ENCODE measurements around the gene CTBS. TPM values are rescaled to one million over a fixed set of nuclear protein-coding genes. Genes with fewer than 3 reads are reported as not detected.

The CTBS gene
- polyA plus RNA-seq, 1 donor (not counting 4 experiments of a cell fraction or from before 2014, with no cell fraction given), result 16.7 TPM

DNA sequence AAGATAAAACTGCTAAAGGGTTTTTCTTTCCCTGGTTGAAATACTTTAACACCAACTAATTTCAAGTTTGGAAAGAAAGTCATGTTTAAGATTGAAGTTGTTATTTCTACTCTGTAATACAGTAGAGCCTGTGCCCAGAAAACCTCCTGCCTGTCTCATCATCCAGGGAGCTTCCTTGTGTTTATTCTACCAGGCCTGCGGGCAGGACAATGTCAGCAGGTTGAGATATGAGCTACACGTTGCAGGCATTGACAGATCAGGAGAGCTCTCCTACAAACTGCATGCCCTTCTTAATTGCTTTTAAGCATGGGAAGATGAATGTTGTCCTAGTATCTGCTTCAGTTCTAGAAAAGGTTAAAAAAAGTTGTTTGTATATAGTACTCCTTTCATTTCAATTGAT lies 43.1 kb upstream of the CTBS start:
- dilution Hi-C loops (cut with MboI; ENCODE audit: extremely low pct_ligation_motif_present, low sequenced_read_pairs), result no loop called here
- Histone ChIP-seq H4K20me1 (ENCODE audit: control insufficient read depth, extremely low read depth, insufficient read depth, low read length) (no peaks in the 10 kb centered on the region), H3K36me3 (ENCODE audit: control insufficient read depth in 2 of 2, extremely low read depth in 1 of 2, insufficient read depth in 2 of 2, low read length in 2 of 2) (no peaks in the 10 kb centered on the region), H3K9me3 (ENCODE audit: control insufficient read depth, low read depth, low read length) (no peaks in the 10 kb centered on the region), H3K79me2 (ENCODE audit: control insufficient read depth, insufficient read depth, low read length) (no peaks in the 10 kb centered on the region), H2AFZ (ENCODE audit: control insufficient read depth, low read length) (no peak overlapping the region), H3K4me3 (ENCODE audit: control insufficient read depth in 2 of 3, extremely low read depth in 1 of 3, insufficient read depth in 2 of 3, low read depth in 1 of 3, low read length in 3 of 3) (no peak overlapping the region), H3K4me2 (ENCODE audit: control insufficient read depth, extremely low read depth, insufficient read depth, low read depth, low read length) (no peak overlapping the region), H3K27ac (ENCODE audit: control insufficient read depth, insufficient read depth, low read length) (no peak overlapping the region), H3K4me1 (ENCODE audit: control insufficient read depth, extremely low read depth, insufficient read depth, low read length) (peaks cover 9% of the 10 kb centered on the region), H3K9ac (ENCODE audit: control insufficient read depth, extremely low read depth, insufficient read depth, low read length) (no peak overlapping the region), H3K27me3 (ENCODE audit: control insufficient read depth, extremely low read depth, insufficient read depth, low read length) (no peaks in the 10 kb centered on the region), H3K9me1 (ENCODE audit: control insufficient read depth, extremely low read depth, insufficient read depth, low read length) (no peaks in the 10 kb centered on the region)
- no peak for TF ChIP-seq EZH2 (IDR thresholded peaks at IDR 0.05; ENCODE audit: low read length)
- no peak for TF ChIP-seq CTCF (optimal IDR thresholded peaks at IDR 0.05 in 1 of 3, IDR thresholded peaks at IDR 0.05 in 1 of 3, conservative IDR thresholded peaks at IDR 0.05 in 1 of 3; ENCODE audit: extremely low read depth in 1 of 3, insufficient read depth in 2 of 3, low read length in 3 of 3)
- DNase-seq (ENCODE audit: low read depth, low spot score) (no peak), FAIRE-seq (no peak)

- H3K9me1 ChIP-seq (ENCODE audit: control insufficient read depth, extremely low read depth, insufficient read depth, low read length), result no peaks in the 10 kb centered on the region
- H3K27me3 ChIP-seq (ENCODE audit: control insufficient read depth, extremely low read depth, insufficient read depth, low read length), result no peaks in the 10 kb centered on the region
- no peak overlapping the region for H3K4me2 ChIP-seq (ENCODE audit: control insufficient read depth, extremely low read depth, insufficient read depth, low read depth, low read length)
- H3K36me3 ChIP-seq (ENCODE audit: control insufficient read depth in 2 of 2, extremely low read depth in 1 of 2, insufficient read depth in 2 of 2, low read length in 2 of 2), result no peaks in the 10 kb centered on the region
- no peaks in the 10 kb centered on the region for H3K9me3 ChIP-seq (ENCODE audit: control insufficient read depth, low read depth, low read length)
- H4K20me1 ChIP-seq (ENCODE audit: control insufficient read depth, extremely low read depth, insufficient read depth, low read length), result no peaks in the 10 kb centered on the region
- H2AFZ ChIP-seq (ENCODE audit: control insufficient read depth, low read length), result no peak overlapping the region
- H3K27ac ChIP-seq (ENCODE audit: control insufficient read depth, insufficient read depth, low read length), result no peak overlapping the region
- no peak for FAIRE-seq
- DNase-seq (ENCODE audit: low read depth, low spot score), result no peak
- no peaks in the 10 kb centered on the region for H3K79me2 ChIP-seq (ENCODE audit: control insufficient read depth, insufficient read depth, low read length)
- dilution Hi-C loops (cut with MboI; ENCODE audit: extremely low pct_ligation_motif_present, low sequenced_read_pairs), result no loop called here
- no peak overlapping the region for H3K9ac ChIP-seq (ENCODE audit: control insufficient read depth, extremely low read depth, insufficient read depth, low read length)
- peaks cover 9% of the 10 kb centered on the region for H3K4me1 ChIP-seq (ENCODE audit: control insufficient read depth, extremely low read depth, insufficient read depth, low read length)
- TF ChIP-seq CTCF (optimal IDR thresholded peaks at IDR 0.05 in 1 of 3, IDR thresholded peaks at IDR 0.05 in 1 of 3, conservative IDR thresholded peaks at IDR 0.05 in 1 of 3; ENCODE audit: extremely low read depth in 1 of 3, insufficient read depth in 2 of 3, low read length in 3 of 3), result no peak
- TF ChIP-seq EZH2 (IDR thresholded peaks at IDR 0.05; ENCODE audit: low read length), result no peak
- H3K4me3 ChIP-seq (ENCODE audit: control insufficient read depth in 2 of 3, extremely low read depth in 1 of 3, insufficient read depth in 2 of 3, low read depth in 1 of 3, low read length in 3 of 3), result no peak overlapping the region
Measured at GRCh38 chr1:84615790-84616189, 41.5 kb upstream of the CTBS start.
